NCI-H510A (cell line): Measurements from ENCODE around the gene HSF4.

Experiments
- DNase-seq: peaks from one replicate; lab custom pipeline; 2025; lab: John Stamatoyannopoulos, UW

Gene HSF4

DNA sequence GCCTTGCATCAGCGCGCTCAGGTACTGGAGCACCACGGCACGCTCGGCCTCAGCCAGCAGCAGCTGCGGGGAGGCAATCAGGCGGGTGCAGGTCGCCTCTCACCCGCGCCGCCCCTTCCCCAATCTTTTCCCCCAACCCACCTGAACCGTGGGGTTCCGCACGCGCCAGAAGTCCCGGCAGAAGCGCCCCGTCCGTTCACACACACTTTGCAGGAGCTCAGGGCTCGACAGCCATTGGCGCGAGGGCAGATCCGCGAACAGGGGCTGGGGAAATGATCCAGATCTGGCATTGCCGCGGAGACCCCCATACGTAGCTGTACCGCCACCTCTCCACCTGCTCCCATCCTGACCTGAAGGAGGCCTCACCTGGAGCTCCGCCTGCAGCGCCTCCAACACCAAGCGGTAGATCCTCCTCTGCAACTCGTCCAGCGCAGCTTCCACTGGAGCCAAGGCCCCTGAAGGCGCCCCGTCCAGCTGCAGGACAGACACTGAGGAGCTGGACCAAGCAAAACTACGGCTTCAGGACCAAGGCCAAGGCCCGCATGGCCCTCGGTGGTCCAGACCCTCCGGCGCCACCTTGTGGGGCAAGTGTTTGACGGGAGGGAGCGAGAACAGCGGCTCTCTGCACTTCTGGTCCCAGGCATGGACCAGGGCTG is 20.6 kb downstream of the HSF4 start:
- peak; percentile 65 for DNase-seq

DNA sequence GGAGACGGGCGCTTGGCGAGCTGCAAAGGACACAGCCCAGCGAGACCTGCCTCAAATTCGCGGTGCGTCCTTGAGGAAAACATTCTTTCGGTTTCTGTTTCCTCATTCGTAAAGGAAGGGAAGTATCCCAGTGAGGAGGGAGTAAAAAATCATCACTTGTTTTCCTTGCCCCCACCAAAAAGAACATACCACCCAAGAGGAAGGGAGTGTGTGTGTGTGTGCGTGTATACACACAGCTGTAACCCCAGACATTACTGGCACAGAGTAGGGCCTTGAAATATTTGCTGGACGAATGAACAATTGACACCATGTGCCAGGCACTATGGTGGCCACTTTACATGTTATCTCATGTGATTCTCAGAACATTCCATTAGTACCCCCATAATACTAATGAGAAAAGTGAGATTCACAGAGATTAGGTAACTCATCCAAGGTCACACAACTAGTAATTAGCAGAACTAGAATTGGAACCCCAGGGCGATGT is 21.1 kb downstream of the HSF4 start:
- no peak for DNase-seq

DNA sequence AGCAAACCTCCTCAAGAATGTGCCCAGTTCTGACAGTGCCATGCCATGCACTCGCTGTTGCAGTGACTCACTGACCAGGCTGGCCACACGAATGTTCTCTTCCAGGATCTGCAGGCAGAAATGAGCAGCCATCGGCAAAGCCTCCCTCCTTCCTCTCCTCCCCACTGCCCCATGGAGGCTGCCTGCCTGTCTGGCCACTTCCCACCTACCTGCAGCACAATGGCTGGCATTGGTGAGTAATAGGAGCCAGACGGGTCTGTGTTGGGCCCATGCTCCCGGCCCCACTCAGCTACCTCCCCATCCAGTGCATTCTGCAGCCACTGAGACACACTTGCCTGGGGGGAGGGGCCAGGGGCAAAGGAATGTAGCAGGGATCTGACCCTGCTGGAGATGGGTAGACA is 22.0 kb downstream of the HSF4 start:
- DNase-seq, result no peak

DNA sequence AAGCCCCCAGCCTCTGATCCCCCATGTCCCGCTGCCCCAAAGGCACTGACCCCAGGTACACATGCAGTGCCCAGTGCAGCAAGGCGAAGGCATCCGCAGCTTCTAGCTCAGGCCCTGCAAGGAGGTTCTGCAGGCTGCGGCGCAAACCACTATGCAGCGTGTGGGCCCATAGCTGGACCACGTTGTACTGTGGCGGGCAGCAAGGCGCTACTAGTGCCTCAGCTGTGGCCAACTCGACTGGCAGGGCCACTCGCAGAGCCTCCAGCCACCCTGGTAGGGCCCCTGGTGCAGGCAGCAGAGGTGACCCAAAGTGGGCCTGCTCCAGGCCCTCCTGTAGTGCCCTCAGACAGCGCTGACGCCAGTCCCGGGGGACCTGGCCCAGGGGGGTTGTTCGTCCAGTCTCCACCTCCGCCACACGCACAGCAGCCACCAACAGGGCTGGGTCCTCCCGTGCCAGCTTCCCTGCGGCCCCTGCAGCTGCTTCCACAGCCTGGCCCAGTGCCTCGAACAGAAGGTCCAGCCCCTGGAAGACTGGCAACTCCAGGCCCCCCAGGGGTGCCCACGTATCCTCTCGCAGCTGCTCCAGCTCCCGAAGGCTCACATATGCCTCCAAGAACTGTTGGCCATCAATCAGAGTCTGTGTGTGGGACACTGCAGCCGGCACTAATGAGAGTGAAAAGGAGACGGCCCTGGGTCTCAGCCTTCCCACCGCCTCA is 22.8 kb downstream of the HSF4 start:
- DNase-seq, result no peak

DNA sequence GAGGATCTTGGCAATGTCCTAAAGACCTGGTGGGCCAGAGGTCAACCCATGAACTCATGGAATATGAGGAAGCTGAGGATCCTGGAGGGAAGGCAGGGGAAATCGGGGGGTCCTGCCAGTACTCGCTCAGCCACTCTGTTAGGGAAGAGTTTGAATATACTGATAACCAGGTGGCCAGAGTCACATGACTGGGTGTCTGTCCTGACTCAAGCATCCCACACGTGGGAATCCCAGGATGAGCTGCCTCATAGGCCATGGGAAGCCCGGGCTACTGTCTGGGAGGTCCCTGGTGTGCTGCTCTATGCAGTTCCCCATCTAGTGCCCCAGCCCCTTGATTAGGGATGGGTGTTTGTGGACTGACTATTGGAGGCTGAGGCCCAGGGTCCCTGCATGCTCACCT is 23.8 kb downstream of the HSF4 start:
- no peak for DNase-seq

DNA sequence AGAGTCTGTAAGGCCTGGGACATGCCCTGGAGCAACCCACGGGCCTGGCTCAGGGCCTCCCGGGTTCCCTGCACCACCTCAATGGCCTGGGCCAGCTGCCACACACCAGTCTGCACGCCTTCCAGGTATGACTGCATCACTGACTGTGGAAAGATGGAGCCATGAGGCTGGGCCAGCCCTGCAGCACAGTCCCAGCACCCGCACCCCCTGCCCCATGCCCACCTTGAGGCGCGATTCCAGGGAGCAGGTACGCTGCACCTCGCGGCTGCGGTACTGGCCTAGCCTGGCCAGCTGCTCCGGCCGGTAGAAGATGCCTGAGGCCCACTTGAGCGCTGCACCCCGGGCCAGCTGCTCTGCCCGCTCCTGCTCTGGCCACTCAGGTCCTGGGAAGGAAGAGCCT is 24.3 kb downstream of the HSF4 start:
- no peak for DNase-seq

DNA sequence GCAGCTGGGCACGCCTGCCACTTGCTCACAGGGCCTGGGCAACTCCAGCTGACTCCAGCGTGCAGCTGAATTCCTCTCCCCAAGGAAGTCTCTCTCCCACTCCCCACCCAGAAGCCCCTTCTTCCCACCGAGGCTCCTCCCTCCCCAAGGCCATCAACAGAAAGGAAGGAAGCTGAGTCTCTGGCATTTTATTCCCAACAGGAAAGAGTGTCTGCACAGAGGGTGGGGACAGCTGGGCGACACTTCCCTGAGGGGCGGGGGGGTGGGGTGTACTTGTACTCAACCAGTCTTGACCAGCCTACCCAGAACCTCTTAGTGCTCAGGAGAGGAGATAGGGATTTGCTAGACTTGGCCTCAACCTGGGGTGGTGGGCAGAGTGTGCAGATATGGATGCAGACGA is 25.5 kb downstream of the HSF4 start, which contains the start of gene EXOC3L1:
Gene EXOC3L1 (minus strand): TSS at position 96 of the 400 bp plus-strand sequence. CDS start 460 bp downstream, outside the sequence.
- no peak for DNase-seq

DNA sequence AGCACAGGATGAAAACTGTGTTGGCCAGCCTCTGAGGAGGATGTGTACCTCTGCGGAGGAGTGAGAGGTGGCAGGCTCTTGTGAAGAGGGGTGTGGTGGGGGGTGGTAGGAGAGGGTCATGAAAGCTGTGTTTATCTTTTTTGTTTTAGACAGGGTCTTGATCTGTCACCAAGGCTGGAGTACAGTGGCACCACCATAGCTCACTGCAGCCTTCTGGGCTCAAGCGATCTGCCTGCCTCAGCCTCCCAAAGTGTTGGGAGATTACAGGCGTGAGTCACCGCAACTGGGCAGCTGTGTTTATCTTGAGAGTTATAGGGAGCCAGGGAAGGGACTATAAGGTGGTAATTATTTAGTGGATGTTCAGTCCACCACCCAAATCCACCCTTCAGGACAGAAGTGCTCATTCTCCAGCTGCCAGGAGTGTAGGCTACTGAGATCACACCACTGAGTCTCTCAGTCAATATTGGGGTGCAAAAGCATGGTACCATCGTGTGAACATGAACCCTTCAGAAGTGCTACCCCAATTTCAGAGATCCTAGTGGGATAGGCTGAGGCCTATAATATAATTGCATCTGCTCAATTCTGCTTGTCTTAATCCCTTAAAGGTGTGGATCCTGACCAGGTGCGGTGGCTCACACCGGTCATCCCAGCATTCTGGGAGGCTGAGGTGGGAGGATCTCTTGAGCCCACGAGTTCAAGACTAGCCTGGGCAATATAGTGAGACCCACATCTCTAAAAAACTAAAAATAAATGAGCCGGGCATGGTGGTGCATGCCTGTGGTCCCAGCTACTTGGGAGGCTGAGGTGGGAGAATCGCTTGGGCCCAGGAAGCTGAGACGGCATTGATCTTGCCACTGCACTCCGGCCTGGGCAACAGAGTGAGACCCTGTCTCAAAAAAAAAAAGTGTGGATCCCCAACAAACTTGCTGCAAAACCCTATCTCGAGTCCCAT is 26.2 kb downstream of the HSF4 start:
- no peak for DNase-seq

DNA sequence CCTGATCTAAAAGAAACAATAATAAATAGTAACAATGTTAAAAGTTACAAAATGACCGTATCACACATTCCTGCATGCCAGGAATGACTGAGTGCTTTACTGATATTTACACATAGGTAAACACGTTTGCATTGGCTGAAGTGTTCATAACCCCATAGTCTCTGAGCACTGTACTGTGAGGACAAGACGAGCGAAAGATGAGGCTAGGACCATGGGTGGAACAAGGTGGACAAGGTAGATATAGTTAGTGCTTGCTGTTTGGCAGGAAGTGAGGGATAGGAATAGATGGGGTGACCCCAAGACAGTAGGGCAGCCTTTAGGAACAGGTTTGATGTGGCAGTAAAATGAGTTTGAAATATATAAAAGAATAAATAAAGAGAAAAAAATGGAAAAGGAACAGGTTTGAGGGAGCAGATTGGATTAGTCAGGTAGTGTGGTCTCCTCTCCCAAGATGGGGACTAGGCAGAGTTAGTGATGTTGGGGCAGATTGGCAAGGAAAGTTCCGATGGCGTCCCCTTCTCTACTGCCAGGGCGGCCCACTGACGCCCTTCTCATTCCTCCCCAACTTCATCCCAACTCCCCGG is 27.0 kb downstream of the HSF4 start:
- no peak for DNase-seq

DNA sequence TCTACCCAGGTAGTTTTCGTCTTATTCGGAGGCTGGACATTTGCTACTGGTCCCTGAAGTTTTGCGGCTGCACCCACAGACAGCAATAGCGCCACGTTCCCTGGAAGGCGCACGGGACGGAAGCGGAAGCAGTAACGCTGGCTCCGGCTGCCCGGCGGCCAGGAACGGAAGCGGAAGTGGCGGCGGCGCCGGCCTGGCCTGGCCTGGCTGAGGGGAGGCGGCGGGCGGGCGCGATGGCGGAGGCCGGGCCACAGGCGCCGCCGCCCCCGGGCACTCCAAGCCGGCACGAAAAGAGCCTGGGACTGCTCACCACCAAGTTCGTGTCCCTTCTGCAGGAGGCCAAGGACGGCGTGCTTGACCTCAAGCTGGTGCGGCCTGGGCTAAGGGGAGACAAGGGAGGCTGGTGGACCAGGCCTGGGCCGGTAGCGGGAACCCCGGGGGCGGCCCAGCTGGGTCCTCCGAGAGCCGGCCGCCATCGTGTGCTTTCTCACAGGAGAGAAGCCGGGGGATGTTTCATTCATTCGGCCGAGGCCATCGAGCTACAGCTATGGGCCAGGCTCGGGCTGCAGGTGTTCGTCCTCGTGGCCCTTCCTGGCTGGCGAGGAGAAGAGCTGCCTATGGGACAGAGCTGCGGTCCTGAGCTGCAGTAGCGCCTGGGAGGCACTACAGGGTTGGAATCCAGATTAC is 27.6 kb downstream of the HSF4 start, which contains the start of gene E2F4:
Gene E2F4 (plus strand): TSS at position 161 of the 687 bp plus-strand sequence. CDS start 73 bp downstream, at position 234.
- DNase-seq, result peak; percentile 80

DNA sequence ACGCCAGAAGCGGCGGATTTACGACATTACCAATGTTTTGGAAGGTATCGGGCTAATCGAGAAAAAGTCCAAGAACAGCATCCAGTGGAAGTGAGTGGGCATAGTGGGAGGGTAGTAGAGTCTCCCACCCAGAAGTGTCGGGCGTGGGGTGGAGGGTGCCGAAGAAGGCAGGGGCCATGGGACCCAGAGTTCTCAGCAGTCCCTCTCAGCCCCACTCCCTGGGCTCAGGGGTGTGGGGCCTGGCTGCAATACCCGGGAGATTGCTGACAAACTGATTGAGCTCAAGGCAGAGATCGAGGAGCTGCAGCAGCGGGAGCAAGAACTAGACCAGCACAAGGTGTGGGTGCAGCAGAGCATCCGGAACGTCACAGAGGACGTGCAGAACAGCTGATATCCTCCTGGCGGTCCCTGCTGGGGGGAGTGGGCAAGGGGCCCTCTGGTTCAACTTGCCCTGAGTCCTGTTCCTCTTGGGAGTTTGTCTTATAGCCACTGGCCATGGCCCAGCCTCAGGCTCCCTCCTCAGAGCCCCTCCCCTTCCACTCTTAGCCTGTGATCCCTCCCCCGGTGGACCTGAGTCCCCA is 28.3 kb downstream of the HSF4 start:
- no peak for DNase-seq

DNA sequence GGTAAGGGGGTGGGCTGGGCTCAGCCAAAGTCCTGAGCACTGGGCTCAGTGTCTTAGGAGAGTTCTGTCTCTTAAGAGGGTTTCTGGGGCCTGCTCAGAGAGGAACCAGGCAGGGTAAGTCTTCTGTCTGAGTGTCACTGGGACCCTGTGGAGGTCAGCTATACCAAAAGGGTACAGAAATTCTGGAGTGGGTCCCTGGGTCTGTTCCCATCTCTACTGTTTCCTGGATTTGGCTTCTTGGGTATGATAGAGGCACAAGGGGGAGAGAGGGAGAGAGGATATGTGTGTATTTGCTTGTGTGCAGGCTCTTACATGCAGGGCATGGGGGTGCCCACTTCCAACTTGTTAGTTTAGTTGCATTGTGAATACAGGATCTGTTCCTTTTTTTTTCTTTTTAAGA is 29.0 kb downstream of the HSF4 start:
- DNase-seq, result no peak

DNA sequence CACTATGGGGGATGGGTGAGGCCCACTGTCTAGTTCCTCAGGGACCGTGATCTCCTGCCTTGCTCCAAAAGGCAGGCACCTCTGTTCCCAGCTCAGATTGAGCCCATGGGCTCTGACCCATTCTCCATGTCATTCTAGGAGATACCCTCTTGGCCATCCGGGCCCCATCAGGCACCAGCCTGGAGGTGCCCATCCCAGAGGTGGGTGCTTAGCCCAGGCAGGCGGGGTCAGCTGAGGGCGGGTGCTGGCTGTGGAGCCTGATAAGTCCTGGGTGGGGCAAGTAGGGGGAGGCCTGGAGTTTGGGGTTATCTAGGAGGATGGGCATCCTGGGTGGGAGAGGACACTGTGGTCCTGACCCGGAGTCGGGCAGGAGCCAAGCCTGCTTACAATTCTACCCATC is 29.7 kb downstream of the HSF4 start:
- no peak for DNase-seq

DNA sequence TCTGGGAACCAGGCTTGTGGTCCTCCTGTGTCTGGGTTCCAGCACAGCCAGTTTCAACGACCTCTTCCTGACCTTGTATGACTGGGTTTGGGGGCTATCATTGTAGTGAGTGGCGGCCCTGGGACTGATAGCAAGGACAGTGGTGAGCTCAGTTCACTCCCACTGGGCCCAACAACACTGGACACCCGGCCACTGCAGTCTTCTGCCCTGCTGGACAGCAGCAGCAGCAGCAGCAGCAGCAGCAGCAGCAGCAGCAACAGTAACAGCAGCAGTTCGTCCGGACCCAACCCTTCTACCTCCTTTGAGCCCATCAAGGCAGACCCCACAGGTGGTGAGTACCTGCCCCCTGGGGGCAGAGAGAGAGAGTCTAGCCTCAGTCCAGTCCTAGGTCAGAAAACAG is 31.1 kb downstream of the HSF4 start:
- DNase-seq, result no peak

DNA sequence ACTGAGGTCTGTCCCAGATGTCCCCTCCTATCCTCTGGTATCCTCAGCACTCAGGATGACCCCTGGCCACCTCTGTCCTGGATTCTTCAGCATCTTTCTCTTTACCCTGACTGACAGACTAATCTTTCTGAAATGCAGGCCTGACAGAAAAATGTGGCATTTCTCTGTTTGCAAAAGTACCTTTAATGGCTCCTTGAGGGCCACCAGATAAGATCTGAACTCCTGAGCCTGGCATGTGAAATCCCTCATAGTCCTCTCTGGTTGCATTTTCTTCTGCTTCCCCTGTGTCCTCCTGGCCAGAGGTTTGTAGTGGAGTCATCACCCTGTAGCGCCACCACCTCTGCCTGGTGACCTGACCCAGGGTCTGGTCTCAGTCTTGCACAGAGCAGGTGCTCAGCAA is 32.3 kb downstream of the HSF4 start:
- DNase-seq, result no peak

DNA sequence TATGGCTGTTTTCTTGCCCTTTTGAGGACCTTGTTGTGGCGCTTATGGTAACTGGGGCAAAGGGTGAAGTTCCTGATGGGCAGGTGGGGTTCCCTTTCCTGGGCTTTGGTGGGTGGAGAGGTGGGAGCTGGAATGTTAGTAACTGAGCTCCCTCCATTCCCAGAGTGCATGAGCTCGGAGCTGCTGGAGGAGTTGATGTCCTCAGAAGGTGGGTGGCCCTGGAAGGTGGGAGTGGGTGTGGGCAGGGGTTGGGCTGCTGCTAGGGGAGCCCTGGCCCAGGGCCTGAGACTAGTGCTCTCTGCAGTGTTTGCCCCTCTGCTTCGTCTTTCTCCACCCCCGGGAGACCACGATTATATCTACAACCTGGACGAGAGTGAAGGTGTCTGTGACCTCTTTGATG is 33.2 kb downstream of the HSF4 start:
- no peak for DNase-seq

DNA sequence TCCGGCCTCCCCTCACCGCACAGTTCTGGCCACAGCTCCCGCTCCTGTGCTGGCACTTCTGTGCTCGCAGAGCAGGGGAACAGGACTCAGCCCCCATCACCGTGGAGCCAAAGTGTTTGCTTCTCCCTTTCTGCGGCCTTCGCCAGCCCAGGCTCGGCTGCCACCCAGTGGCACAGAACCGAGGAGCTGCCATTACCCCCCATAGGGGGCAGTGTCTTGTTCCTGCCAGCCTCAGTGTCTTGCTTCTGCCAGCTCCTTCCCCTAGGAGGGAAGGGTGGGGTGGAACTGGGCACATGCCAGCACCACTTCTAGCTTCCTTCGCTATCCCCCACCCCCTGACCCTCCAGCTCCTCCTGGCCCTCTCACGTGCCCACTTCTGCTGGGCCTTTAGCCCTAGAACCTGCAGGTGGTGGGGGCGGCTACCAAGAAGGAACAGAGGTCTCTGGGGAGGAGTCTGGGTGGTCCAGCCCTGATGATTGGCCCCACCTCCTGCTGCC is 33.7 kb downstream of the HSF4 start:
- DNase-seq, result no peak

DNA sequence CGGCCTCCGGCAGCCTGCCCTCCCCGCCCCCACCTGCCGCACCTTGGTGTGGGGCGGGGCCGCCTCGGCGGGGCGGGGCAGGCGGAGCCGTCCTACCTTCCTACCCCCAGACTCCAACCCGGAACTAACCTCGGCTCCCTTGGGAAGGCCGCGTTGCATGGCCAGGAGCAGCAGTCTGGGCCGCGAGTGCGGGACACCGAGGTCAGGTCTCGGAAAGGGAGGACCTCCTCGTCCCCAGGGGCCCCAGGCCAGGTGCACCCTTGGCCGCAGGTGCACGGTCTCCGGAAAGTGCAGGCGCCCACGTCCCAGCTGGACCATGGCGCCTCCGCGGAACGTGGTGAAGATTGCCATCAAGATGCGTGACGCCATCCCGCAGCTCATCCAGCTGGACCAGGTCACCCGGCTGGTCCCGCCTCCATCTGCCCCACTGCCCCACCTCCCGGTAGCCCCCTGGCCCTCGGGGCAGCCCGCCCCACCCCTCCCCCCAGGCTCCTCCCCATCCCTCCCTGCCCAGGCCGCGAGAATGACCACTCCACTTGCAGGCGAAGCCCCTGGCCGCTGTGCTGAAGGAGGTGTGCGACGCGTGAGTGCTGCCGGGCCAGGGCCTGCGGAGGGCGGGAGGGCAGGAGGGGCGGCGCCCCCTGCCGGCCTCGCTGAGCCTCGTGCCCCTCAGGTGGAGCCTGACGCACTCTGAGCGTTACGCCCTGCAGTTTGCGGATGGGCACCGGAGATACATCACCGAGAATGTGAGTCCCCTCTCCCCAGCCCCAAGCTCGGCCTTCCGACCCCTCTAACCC is 34.7 kb downstream of the HSF4 start, which contains the start of gene ELMO3:
Gene ELMO3 (plus strand): TSS at position 121 of the 797 bp plus-strand sequence. CDS start 196 bp downstream, at position 317.
- no peak for DNase-seq

DNA sequence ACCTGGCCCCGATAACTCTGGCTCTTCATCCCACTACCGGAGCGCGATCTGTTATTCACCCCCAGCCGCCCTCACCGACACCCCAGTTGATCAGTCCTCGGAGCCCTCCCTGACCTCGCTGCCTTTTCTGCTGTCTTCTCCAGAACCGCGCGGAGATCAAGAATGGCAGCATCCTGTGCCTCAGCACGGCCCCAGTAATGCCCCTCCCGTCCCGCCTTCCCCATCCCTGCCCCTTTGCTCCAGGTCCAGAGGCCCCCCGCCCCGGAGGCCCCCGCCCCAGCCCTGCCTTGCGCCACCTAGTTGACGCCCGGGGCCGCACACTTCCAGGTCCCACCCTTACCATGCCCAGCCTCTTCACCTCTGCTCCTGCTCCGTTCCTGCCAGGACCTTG is 35.3 kb downstream of the HSF4 start:
- DNase-seq, result no peak

DNA sequence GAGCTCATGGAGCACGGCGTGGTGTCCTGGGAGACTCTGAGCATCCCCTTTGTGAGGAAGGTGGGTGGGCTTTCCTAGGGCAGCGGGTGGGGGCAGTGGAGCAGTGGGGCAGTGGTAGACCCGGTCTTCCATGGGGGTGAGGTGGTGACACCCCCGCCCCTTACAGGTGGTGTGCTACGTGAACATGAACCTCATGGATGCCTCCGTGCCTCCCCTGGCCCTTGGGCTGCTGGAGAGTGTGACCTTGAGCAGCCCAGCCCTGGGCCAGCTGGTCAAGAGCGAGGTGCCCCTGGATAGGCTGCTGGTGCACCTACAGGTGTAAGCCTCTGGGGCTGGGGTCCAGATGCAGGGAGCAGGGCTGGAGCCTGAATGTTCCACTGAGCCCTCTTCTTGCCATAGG is 35.9 kb downstream of the HSF4 start:
- no peak for DNase-seq
